Cerebellar nuclear complex (tissue), 1 donor: ENCODE measurements around the gene MTCH2.
"Not testable (repeated sequence)": the region's sequence is repeated elsewhere in the genome, so short reads cannot be mapped to it uniquely, and the experiment has no call there.

Experiments used
- DNase-seq, 2 experiments: peaks; one replicate each; lab custom pipeline; 2025; lab: John Stamatoyannopoulos, UW

MTCH2 gene

GRCh38 chr11:47636331-47636730 lies 6.0 kb downstream of the MTCH2 start:
- not testable (repeated sequence) for DNase-seq

- DNase-seq, result no peak
These were observed 10.9 kb downstream of the MTCH2 start for GRCh38 chr11:47631473-47631872.

- DNase-seq, result no peak
These were observed 14.3 kb downstream of the MTCH2 start for GRCh38 chr11:47628026-47628425.

GRCh38 chr11:47626234-47626633 lies 16.1 kb downstream of the MTCH2 start:
- DNase-seq, result no peak

- no peak for DNase-seq
These were observed 21.5 kb downstream of the MTCH2 start for GRCh38 chr11:47620836-47621378.

- DNase-seq, result no peak
These were observed 24.9 kb downstream of the MTCH2 start for GRCh38 chr11:47617417-47617809.

GRCh38 chr11:47616726-47617416 lies 25.5 kb downstream of the MTCH2 start:
- peak in 1 of 2 experiments; percentile 68 for DNase-seq

- no peak for DNase-seq
These were observed 27.1 kb downstream of the MTCH2 start for GRCh38 chr11:47615249-47615648.

GRCh38 chr11:47611348-47611794 lies 31.0 kb downstream of the MTCH2 start:
- DNase-seq, result no peak

- no peak for DNase-seq
These were observed 32.7 kb downstream of the MTCH2 start for GRCh38 chr11:47609675-47610074.

- DNase-seq, result no peak
These were observed 35.0 kb downstream of the MTCH2 start for GRCh38 chr11:47607380-47607779.

GRCh38 chr11:47606731-47607130 lies 35.6 kb downstream of the MTCH2 start:
- no peak for DNase-seq

GRCh38 chr11:47605921-47606320 lies 36.4 kb downstream of the MTCH2 start:
- no peak for DNase-seq

GRCh38 chr11:47603295-47603694 lies 39.1 kb downstream of the MTCH2 start:
- no peak for DNase-seq

GRCh38 chr11:47599902-47600301 lies 42.5 kb downstream of the MTCH2 start:
- DNase-seq, result no peak

- no peak for DNase-seq
These were observed 46.4 kb downstream of the MTCH2 start for GRCh38 chr11:47595967-47596366.

GRCh38 chr11:47595029-47595428 lies 47.3 kb downstream of the MTCH2 start:
- no peak for DNase-seq

GRCh38 chr11:47593934-47594855 lies 48.2 kb downstream of the MTCH2 start, which contains the start of gene C1QTNF4:
Gene C1QTNF4, minus strand, starts transcription at chr11:47594411. Its CDS starts 3,601 bp downstream, at chr11:47590810.
- DNase-seq, result no peak

GRCh38 chr11:47593492-47593933 lies 48.8 kb downstream of the MTCH2 start:
- no peak for DNase-seq

GRCh38 chr11:47592970-47593369 lies 49.4 kb downstream of the MTCH2 start:
- no peak for DNase-seq

GRCh38 chr11:47592251-47592650 lies 50.1 kb downstream of the MTCH2 start:
- no peak for DNase-seq

GRCh38 chr11:47591764-47592163 lies 50.6 kb downstream of the MTCH2 start:
- DNase-seq, result no peak
